ENCODE measurements around the gene C1GALT1. TPM values are rescaled to one million over a fixed set of nuclear protein-coding genes. Genes with fewer than 3 reads are reported as not detected.

Gene C1GALT1
- total RNA-seq, 1 experiment from 2014 or later = 54.2 TPM

DNA sequence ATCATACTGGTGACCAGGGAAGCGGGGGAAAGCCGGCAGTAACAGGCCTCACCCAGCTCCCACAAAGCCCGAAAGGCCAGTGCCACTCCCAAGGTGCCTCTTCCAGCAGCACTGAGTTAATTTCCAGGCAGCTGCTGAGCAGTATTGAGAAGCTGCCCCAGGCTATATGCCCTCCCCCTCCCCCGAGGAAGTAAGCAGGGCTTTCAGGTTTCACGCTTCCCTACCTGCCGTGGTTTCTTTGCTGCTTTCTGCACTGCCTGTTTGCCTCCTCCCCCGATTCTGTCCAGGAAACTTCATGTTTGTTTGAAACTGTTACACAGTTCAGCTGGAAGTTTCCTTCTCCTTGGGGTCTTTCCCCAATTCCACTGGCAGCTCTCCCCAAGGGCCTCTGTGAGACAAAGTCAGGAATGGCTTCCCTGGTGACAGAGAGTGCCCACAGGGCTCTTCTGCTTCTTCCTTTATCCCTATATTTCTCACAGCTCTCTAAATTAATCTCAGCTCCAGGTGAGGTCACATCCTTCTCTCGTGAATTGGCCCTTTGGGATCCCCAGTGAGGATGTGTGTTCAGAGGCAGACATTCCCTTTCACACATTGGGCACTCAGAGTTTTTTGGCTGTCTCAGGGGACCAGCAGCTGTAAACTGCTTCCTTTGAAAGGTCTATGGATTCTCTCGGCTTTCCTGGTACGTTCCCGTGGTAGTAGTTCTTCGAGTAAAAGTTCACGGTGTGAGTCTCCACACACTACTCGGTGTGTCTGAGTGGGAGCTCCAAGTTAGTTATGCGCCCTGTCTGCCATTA is 19.4 kb downstream of the C1GALT1 start:
- Histone ChIP-seq H3K4me1 (replicated peaks; ENCODE audit: insufficient read depth) (peaks cover 15% of the 10 kb centered on the region), H3K9me2 (ENCODE audit: insufficient read depth) (no peaks in the 10 kb centered on the region), H3K4me2 (peak overlapping the region; percentile 60), H3K27me3 (ENCODE audit: insufficient read depth, low read depth) (no peaks in the 10 kb centered on the region), H3F3A (ENCODE audit: insufficient read depth, low read depth) (peaks cover 16% of the 10 kb centered on the region; the same call in 1 of the 2 replicates), H3K27ac (peak overlapping the region; percentile 57), H4K20me1 (ENCODE audit: insufficient read depth) (no peaks in the 10 kb centered on the region), H3K4me3 (0 out of 2 replicates have a peak overlapping the region, but pooled peaks have one; percentile 18), H3K9me3 (ENCODE audit: insufficient read depth, low read depth) (peaks cover 20% of the 10 kb centered on the region; the same call in 1 of the 2 replicates), H3K36me3 (ENCODE audit: low read depth) (peaks cover 10% of the 10 kb centered on the region; the same call in 1 of the 2 replicates), H3K79me2 (ENCODE audit: low read depth) (peaks cover 75% of the 10 kb centered on the region), H2AFZ (no peak overlapping the region)
- intact Hi-C loops (cut with micrococcal nuclease; ENCODE audit: unreplicated experiment) = no loop called here
- ChIA-PET CTCF (interaction anchor here (0.6 to 1.1 kb wide), 3 partner anchors 41 to 1205 kb away, joined by 3 to 4 read pairs (median 4); no protein-coding TSS in a partner anchor), POLR2A (ENCODE audit: unreplicated experiment) (interaction anchor here (0.6 kb wide), 1 partner anchor 20 kb away, joined by 3 read pairs; no protein-coding TSS in a partner anchor)
- TF ChIP-seq, protein P1, sequence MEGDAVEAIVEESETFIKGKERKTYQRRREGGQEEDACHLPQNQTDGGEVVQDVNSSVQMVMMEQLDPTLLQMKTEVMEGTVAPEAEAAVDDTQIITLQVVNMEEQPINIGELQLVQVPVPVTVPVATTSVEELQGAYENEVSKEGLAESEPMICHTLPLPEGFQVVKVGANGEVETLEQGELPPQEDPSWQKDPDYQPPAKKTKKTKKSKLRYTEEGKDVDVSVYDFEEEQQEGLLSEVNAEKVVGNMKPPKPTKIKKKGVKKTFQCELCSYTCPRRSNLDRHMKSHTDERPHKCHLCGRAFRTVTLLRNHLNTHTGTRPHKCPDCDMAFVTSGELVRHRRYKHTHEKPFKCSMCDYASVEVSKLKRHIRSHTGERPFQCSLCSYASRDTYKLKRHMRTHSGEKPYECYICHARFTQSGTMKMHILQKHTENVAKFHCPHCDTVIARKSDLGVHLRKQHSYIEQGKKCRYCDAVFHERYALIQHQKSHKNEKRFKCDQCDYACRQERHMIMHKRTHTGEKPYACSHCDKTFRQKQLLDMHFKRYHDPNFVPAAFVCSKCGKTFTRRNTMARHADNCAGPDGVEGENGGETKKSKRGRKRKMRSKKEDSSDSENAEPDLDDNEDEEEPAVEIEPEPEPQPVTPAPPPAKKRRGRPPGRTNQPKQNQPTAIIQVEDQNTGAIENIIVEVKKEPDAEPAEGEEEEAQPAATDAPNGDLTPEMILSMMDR (conservative IDR thresholded peaks at IDR 0.05) = no peak
- DNase-seq = peak; percentile 70 to 88
- BruUV-seq (replicated peaks) = no TSS peak

DNA sequence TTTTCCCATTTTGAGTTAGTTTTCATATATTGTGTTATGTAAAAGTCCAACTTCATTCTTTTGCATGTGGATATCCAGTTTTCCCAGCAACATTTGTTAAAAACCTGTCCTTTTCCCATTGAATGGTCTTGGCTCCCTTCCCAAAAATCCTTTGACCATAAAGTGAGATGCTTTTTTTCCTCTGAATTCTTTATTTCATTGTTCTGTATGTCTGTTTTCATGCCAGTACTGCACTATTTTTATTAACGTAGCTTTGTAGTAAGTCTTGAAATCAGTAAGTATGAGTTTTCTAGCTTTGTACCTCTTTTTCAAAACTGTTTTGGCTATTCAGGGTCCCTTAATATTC is 20.0 kb downstream of the C1GALT1 start:
- Histone ChIP-seq H3K9me3 (ENCODE audit: insufficient read depth, low read depth) (peaks cover 18% of the 10 kb centered on the region; the same call in 1 of the 2 replicates), H3K27me3 (ENCODE audit: insufficient read depth, low read depth) (no peaks in the 10 kb centered on the region), H3K9me2 (ENCODE audit: insufficient read depth) (no peaks in the 10 kb centered on the region), H3K4me1 (replicated peaks; ENCODE audit: insufficient read depth) (peaks cover 15% of the 10 kb centered on the region), H3K36me3 (ENCODE audit: low read depth) (peaks cover 10% of the 10 kb centered on the region; the same call in 1 of the 2 replicates), H3F3A (ENCODE audit: insufficient read depth, low read depth) (peaks cover 16% of the 10 kb centered on the region; the same call in 1 of the 2 replicates), H4K20me1 (ENCODE audit: insufficient read depth) (no peaks in the 10 kb centered on the region), H3K4me3 (no peak overlapping the region), H3K4me2 (no peak overlapping the region), H3K79me2 (ENCODE audit: low read depth) (peaks cover 72% of the 10 kb centered on the region), H2AFZ (no peak overlapping the region), H3K27ac (no peak overlapping the region)
- TF ChIP-seq EZH2 (IDR thresholded peaks at IDR 0.05; ENCODE audit: low read depth) = no peak
- TF ChIP-seq, protein P1 (conservative IDR thresholded peaks at IDR 0.05) = no peak
- BruUV-seq (replicated peaks) = no TSS peak
- CTCF ChIA-PET = interaction anchor here (0.6 to 1.1 kb wide), 3 partner anchors 24 to 1205 kb away, joined by 3 to 4 read pairs (median 3); no protein-coding TSS in a partner anchor
- POLR2A ChIA-PET (ENCODE audit: unreplicated experiment) = interaction anchor here (0.6 kb wide), 1 partner anchor 21 kb away, joined by 3 read pairs; no protein-coding TSS in a partner anchor
- no peak for DNase-seq
- intact Hi-C loops (cut with micrococcal nuclease; ENCODE audit: unreplicated experiment) = no loop called here

- ChIA-PET POLR2A (ENCODE audit: unreplicated experiment) (interaction anchor here (0.7 kb wide), 1 partner anchor 213 kb away, joined by 5 read pairs; no protein-coding TSS in a partner anchor), CTCF (no interaction called here)
- intact Hi-C loops (cut with micrococcal nuclease; ENCODE audit: unreplicated experiment) = no loop called here
- Histone ChIP-seq H4K20me1 (ENCODE audit: insufficient read depth) (no peaks in the 10 kb centered on the region), H2AFZ (no peak overlapping the region), H3K9me3 (ENCODE audit: insufficient read depth, low read depth) (peaks cover 18% of the 10 kb centered on the region; the same call in 1 of the 2 replicates), H3K36me3 (ENCODE audit: low read depth) (peaks cover 10% of the 10 kb centered on the region; the same call in 1 of the 2 replicates), H3K9me2 (ENCODE audit: insufficient read depth) (no peaks in the 10 kb centered on the region), H3K27ac (no peak overlapping the region), H3K4me3 (no peak overlapping the region), H3K4me2 (no peak overlapping the region), H3K79me2 (ENCODE audit: low read depth) (peaks cover 83% of the 10 kb centered on the region), H3K27me3 (ENCODE audit: insufficient read depth, low read depth) (no peaks in the 10 kb centered on the region), H3F3A (ENCODE audit: insufficient read depth, low read depth) (peaks cover 16% of the 10 kb centered on the region; the same call in 1 of the 2 replicates), H3K4me1 (replicated peaks; ENCODE audit: insufficient read depth) (peaks cover 15% of the 10 kb centered on the region)
- no peak for DNase-seq
- no peak for TF ChIP-seq EZH2 (IDR thresholded peaks at IDR 0.05; ENCODE audit: low read depth)
- TF ChIP-seq, protein P1 (conservative IDR thresholded peaks at IDR 0.05) = no peak
- BruUV-seq (replicated peaks) = no TSS peak
These were observed 21.6 kb downstream of the C1GALT1 start for GRCh38 chr7:7203813-7204575.
